ENCODE results near the gene NUP160. TPM values are rescaled to one million over a fixed set of nuclear protein-coding genes. Genes with fewer than 3 reads are reported as not detected.

NUP160 gene
- total and polyA plus RNA-seq, 2 of the 13 experiments (the other 11 are each of a cell fraction or from before 2014, with no cell fraction given): 28.3 to 43.5 TPM

GRCh38 chr11:47783087-47783610 lies 65.0 kb downstream of the NUP160 start:
- H3K9ac ChIP-seq (ENCODE audit: insufficient read depth, low read depth, low read length): no peak overlapping the region
- FAIRE-seq: no peak
- H3K36me3 ChIP-seq (replicated peaks in 1 of 2; ENCODE audit: control insufficient read depth in 1 of 2, insufficient read depth in 2 of 2, low read length in 2 of 2): peaks cover 15 to 73% of the 10 kb centered on the region in 2 experiments

DNA sequence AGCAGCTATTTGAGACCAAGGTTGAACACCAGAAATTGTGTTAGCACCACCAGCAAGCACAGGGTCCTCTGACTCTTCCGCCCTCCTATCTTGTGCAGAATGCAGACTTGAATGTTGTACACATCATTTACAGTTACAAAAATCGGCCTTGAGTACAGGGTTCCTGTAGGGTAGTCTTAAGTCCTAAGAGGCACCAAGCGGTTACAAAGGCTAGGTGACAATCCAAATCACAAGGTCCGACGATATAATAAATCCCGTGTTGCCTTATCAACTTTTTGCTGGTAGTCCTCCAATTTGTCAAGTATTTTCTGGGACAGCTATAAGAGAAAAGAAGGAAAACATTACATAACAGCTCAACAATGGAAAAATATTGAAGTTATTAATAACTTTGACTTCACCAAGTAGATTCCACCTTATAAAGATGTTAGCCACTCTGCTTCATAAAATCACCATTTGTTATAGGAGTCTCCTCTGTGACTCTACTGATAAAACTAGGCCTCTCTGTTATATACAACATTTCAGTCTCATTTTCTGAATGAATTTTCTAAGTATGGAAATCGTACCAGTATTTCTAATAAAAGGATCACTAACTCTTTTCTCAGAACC lies 69.2 kb downstream of the NUP160 start:
- no peak overlapping the region for H3K27ac ChIP-seq (ENCODE audit: extremely low read length, insufficient read depth, low read length)
- in situ Hi-C loops (cut with HindIII; ENCODE audit: extremely low pct_ligation_motif_present, low pct_unique_long_range_greater_than_20kb): no loop called here
- H3K4me1 ChIP-seq (ENCODE audit: insufficient read depth, low read length): peaks cover 11% of the 10 kb centered on the region
- H3K79me2 ChIP-seq (ENCODE audit: insufficient read depth, low read length): no peaks in the 10 kb centered on the region
- DNase-seq (ENCODE audit: low spot score): no peak
- no peaks in the 10 kb centered on the region for H3K9me3 ChIP-seq (ENCODE audit: low read length)
- 96% methylated on average over 7 of the region's 7 CpGs for WGBS (ENCODE audit: low lambda C conversion rate)
- H3K4me2 ChIP-seq (ENCODE audit: low read depth, low read length): no peak overlapping the region
- peaks cover 10 to 51% of the 10 kb centered on the region in 2 experiments for H3K36me3 ChIP-seq (replicated peaks in 1 of 2; ENCODE audit: control insufficient read depth in 1 of 2, insufficient read depth in 2 of 2, low read length in 2 of 2)
- H3K27me3 ChIP-seq (ENCODE audit: control insufficient read depth in 1 of 2, insufficient read depth in 2 of 2, low read length in 2 of 2): no peaks in the 10 kb centered on the region
- ATAC-seq: no peak
- CTCF ChIA-PET (ENCODE audit: low intra/inter-chr PET ratio, low total read pairs): no interaction called here
- no peak overlapping the region for H2AFZ ChIP-seq (ENCODE audit: low read length)
- no peaks in the 10 kb centered on the region for H4K20me1 ChIP-seq (ENCODE audit: insufficient read depth, low read length)
- intact Hi-C loops (cut with micrococcal nuclease; ENCODE audit: unreplicated experiment): no loop called here
- no peak overlapping the region for H3K9ac ChIP-seq (ENCODE audit: insufficient read depth, low read depth, low read length)
- no peak overlapping the region for H3K4me3 ChIP-seq (replicated peaks in 1 of 3; ENCODE audit: insufficient read depth in 1 of 3, low read depth in 2 of 3, low read length in 3 of 3)
- FAIRE-seq: no peak
- no TSS peak for BruUV-seq (replicated peaks)
- POLR2A ChIA-PET: no interaction called here
- TF ChIP-seq ZNF563 (CRISPR knock-in tag; IDR thresholded peaks at IDR 0.05) (no peak), KDM5A (IDR thresholded peaks at IDR 0.05; ENCODE audit: borderline replicate concordance, low read length) (no peak), ZNF24 (IDR thresholded peaks at IDR 0.05) (no peak), NFKBIZ (CRISPR knock-in tag; IDR thresholded peaks at IDR 0.05) (no peak), STAG1 (CRISPR knock-in tag; IDR thresholded peaks at IDR 0.05) (no peak)
- TF ChIP-seq, protein P1, sequence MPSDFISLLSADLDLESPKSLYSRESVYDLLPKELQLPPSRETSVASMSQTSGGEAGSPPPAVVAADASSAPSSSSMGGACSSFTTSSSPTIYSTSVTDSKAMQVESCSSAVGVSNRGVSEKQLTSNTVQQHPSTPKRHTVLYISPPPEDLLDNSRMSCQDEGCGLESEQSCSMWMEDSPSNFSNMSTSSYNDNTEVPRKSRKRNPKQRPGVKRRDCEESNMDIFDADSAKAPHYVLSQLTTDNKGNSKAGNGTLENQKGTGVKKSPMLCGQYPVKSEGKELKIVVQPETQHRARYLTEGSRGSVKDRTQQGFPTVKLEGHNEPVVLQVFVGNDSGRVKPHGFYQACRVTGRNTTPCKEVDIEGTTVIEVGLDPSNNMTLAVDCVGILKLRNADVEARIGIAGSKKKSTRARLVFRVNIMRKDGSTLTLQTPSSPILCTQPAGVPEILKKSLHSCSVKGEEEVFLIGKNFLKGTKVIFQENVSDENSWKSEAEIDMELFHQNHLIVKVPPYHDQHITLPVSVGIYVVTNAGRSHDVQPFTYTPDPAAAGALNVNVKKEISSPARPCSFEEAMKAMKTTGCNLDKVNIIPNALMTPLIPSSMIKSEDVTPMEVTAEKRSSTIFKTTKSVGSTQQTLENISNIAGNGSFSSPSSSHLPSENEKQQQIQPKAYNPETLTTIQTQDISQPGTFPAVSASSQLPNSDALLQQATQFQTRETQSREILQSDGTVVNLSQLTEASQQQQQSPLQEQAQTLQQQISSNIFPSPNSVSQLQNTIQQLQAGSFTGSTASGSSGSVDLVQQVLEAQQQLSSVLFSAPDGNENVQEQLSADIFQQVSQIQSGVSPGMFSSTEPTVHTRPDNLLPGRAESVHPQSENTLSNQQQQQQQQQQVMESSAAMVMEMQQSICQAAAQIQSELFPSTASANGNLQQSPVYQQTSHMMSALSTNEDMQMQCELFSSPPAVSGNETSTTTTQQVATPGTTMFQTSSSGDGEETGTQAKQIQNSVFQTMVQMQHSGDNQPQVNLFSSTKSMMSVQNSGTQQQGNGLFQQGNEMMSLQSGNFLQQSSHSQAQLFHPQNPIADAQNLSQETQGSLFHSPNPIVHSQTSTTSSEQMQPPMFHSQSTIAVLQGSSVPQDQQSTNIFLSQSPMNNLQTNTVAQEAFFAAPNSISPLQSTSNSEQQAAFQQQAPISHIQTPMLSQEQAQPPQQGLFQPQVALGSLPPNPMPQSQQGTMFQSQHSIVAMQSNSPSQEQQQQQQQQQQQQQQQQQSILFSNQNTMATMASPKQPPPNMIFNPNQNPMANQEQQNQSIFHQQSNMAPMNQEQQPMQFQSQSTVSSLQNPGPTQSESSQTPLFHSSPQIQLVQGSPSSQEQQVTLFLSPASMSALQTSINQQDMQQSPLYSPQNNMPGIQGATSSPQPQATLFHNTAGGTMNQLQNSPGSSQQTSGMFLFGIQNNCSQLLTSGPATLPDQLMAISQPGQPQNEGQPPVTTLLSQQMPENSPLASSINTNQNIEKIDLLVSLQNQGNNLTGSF (CRISPR knock-in tag; IDR thresholded peaks at IDR 0.05): no peak
- TF ChIP-seq, protein P2, sequence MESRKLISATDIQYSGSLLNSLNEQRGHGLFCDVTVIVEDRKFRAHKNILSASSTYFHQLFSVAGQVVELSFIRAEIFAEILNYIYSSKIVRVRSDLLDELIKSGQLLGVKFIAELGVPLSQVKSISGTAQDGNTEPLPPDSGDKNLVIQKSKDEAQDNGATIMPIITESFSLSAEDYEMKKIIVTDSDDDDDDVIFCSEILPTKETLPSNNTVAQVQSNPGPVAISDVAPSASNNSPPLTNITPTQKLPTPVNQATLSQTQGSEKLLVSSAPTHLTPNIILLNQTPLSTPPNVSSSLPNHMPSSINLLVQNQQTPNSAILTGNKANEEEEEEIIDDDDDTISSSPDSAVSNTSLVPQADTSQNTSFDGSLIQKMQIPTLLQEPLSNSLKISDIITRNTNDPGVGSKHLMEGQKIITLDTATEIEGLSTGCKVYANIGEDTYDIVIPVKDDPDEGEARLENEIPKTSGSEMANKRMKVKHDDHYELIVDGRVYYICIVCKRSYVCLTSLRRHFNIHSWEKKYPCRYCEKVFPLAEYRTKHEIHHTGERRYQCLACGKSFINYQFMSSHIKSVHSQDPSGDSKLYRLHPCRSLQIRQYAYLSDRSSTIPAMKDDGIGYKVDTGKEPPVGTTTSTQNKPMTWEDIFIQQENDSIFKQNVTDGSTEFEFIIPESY (CRISPR knock-in tag; IDR thresholded peaks at IDR 0.05): no peak

More at GRCh38 chr11:47783087-47783610, 65.0 kb downstream of the NUP160 start:
- intact Hi-C loops (cut with micrococcal nuclease; ENCODE audit: unreplicated experiment) (no loop called here), in situ Hi-C loops (cut with HindIII; ENCODE audit: extremely low pct_ligation_motif_present, low pct_unique_long_range_greater_than_20kb) (no loop called here)
- Histone ChIP-seq H3K4me3 (replicated peaks in 1 of 3; ENCODE audit: insufficient read depth in 1 of 3, low read depth in 2 of 3, low read length in 3 of 3) (no peak overlapping the region), H2AFZ (ENCODE audit: low read length) (no peak overlapping the region), H3K79me2 (ENCODE audit: insufficient read depth, low read length) (no peaks in the 10 kb centered on the region), H3K27ac (ENCODE audit: extremely low read length, insufficient read depth, low read length) (no peak overlapping the region), H4K20me1 (ENCODE audit: insufficient read depth, low read length) (no peaks in the 10 kb centered on the region), H3K4me1 (ENCODE audit: insufficient read depth, low read length) (0 out of 2 replicates have a peak, but pooled peaks cover 7% of the 10 kb centered on the region), H3K4me2 (ENCODE audit: low read depth, low read length) (no peak overlapping the region), H3K9me3 (ENCODE audit: low read length) (no peaks in the 10 kb centered on the region), H3K27me3 (ENCODE audit: control insufficient read depth in 1 of 2, insufficient read depth in 2 of 2, low read length in 2 of 2) (no peaks in the 10 kb centered on the region)
- ATAC-seq (no peak), DNase-seq (ENCODE audit: low spot score) (no peak)
- CTCF ChIA-PET (ENCODE audit: low intra/inter-chr PET ratio, low total read pairs): no interaction called here
- POLR2A ChIA-PET: no interaction called here
- 97% methylated on average over 2 of the region's 2 CpGs for WGBS (ENCODE audit: low lambda C conversion rate)
- no peak for TF ChIP-seq ZNF430 (CRISPR knock-in tag; IDR thresholded peaks at IDR 0.05)
- BruUV-seq (replicated peaks): no TSS peak

Data from HepG2 (cell line).